Upper lobe of left lung (tissue), 6 donors: ENCODE measurements around the gene ADAMTS4. TPM values are rescaled to one million over a fixed set of nuclear protein-coding genes. Genes with fewer than 3 reads are reported as not detected.

Source experiments
- ATAC-seq, 2 donors: fragments of 200-7000 bp; cut with Tn5 transposase; one replicate each; pipeline ENCODE4 v1.9.1; 2022; ENCODE audit warnings: mild to moderate bottlenecking in 2 of 2, moderate library complexity in 2 of 2; ENCODE audit not compliant: low FRiP score in 2 of 2
- DNase-seq, 2 donors: peaks; one replicate each; pipeline ENCODE4 v3.0.0-alpha.2; 2019 to 2020
- H3K27ac ChIP-seq, 4 donors: fragments of 200-600 bp; sonication (generic); one replicate each; pipeline ENCODE4 v1.5.1; 2016 to 2019
- H3K27me3 ChIP-seq, 4 donors: fragments of 200-600 bp; sonication (generic); one replicate each; pipeline ENCODE4 v1.5.1; 2017 to 2019
- H3K36me3 ChIP-seq, 4 donors: fragments of 200-600 bp; sonication (generic); one replicate each; pipeline ENCODE4 v1.5.1; 2016 to 2019
- H3K4me1 ChIP-seq, 4 donors: fragments of 200-600 bp; sonication (generic); one replicate each; pipeline ENCODE4 v1.5.1; 2018 to 2019
- H3K4me3 ChIP-seq, 4 donors: fragments of 200-600 bp; sonication (generic); one replicate each; pipeline ENCODE4 v1.5.1; 2017 to 2019; ENCODE audit warnings: mild to moderate bottlenecking in 2 of 4, moderate library complexity in 1 of 4
- H3K9me3 ChIP-seq, 4 donors: fragments of 200-600 bp; sonication (generic); one replicate each; pipeline ENCODE4 v1.5.1; 2018 to 2019
- CTCF ChIP-seq, 6 experiments: fragments of 450-650 bp in 4 of 6; fragments of 200-600 bp in 2 of 6; sonication (generic) in 2 of 6; IDR thresholded peaks; one replicate each; pipeline ENCODE4 v1.5.1; 2016 to 2019; ENCODE audit warnings: antibody characterized with exemption in 6 of 6
- EP300 ChIP-seq, 4 donors: sonication (generic); formaldehyde crosslinking; IDR thresholded peaks; one replicate each; pipeline ENCODE4 v1.5.1; 2017; ENCODE audit warnings: antibody characterized with exemption in 4 of 4, control low read depth in 2 of 4
- POLR2A ChIP-seq, 4 donors: fragments of 450-650 bp; IDR thresholded peaks; one replicate each; pipeline ENCODE4 v1.5.1; 2016 to 2017; ENCODE audit warnings: antibody characterized with exemption in 4 of 4, mild to moderate bottlenecking in 2 of 4
- POLR2AphosphoS5 ChIP-seq, 2 donors: sonication (generic); formaldehyde crosslinking; IDR thresholded peaks; one replicate each; pipeline ENCODE4 v1.5.1; 2017; ENCODE audit warnings: antibody characterized with exemption in 2 of 2
- WGBS, 2 donors: methylation state at CpG; one replicate each; pipeline ENCODE4 v1.1.5; 2017 to 2018; 5-methylcytosine and 5-hydroxymethylcytosine counted together
- total RNA-seq, 6 donors: library from RNA; depleted of rRNA in 4 of 6; stranded (reverse); fragments of >200 nt in 4 of 6; gene quantifications; one replicate each; pipeline versions ENCODE4 v1.1.0 to v1.2.1, GENCODE V29; 2016 to 2021
- donor health status: DM: no; HTN: no; CAD: no; lungs with moderate emphysema.
- donor health status: DM: no; HTN: yes; CAD: no; lungs with severe emphysema.

The ADAMTS4 gene
- 10 to 100 TPM in 1 of 6 donors, 1 to 10 TPM in 4, under 1 TPM in 1; 0.91 to 18.6 (median 3.0) TPM for total RNA-seq

- Histone ChIP-seq H3K27ac (peak within 1 kb of the TSS; percentile 95 to 97 (median 96)), H3K4me1 (peaks cover 43 to 70% (median 51%) of the 10 kb centered on the region in 4 donors), H3K9me3 (no peaks in the 10 kb centered on the region), H3K36me3 (peaks cover 0 to 7% (median 0%) of the 10 kb centered on the region in 4 donors), H3K27me3 (no peaks in the 10 kb centered on the region), H3K4me3 (peak within 1 kb of the TSS in 3 of 4 donors; percentile 20 to 39 (median 22))
- 71 to 77% methylated on average over 11 of the region's 11 CpGs for WGBS, 2 donors
- DNase-seq (no peak), ATAC-seq (peak in 1 of 2 donors; percentile 52)
- no peak for TF ChIP-seq CTCF (IDR thresholded peaks at IDR 0.05)
- TF ChIP-seq POLR2AphosphoS5 (IDR thresholded peaks at IDR 0.05): peak; percentile 46 to 76
- TF ChIP-seq EP300 (IDR thresholded peaks at IDR 0.05): no peak
- peak in 2 of 4 donors; percentile 38 to 61 for TF ChIP-seq POLR2A (IDR thresholded peaks at IDR 0.05)
Observed at GRCh38 chr1:161198897-161199431, at the start of gene ADAMTS4. Gene ADAMTS4, minus strand, starts transcription at chr1:161199054. Its CDS starts 427 bp downstream, at chr1:161198627.

GRCh38 chr1:161244888-161245287 is 46.0 kb upstream of the ADAMTS4 start:
- no peak for TF ChIP-seq EP300 (IDR thresholded peaks at IDR 0.05)
- no peak for TF ChIP-seq POLR2AphosphoS5 (IDR thresholded peaks at IDR 0.05)
- no peak for TF ChIP-seq CTCF (IDR thresholded peaks at IDR 0.05)
- TF ChIP-seq POLR2A (IDR thresholded peaks at IDR 0.05): no peak
- Histone ChIP-seq H3K27me3 (no peaks in the 10 kb centered on the region), H3K4me3 (no peak overlapping the region), H3K9me3 (no peaks in the 10 kb centered on the region), H3K27ac (no peak overlapping the region), H3K36me3 (no peaks in the 10 kb centered on the region), H3K4me1 (no peaks in the 10 kb centered on the region)
- DNase-seq (no peak), ATAC-seq (no peak)
- whole genome bisulfite sequencing, 2 donors: 76 to 80% methylated on average over 4 of the region's 4 CpGs

GRCh38 chr1:161242313-161242712 is 43.5 kb upstream of the ADAMTS4 start:
- H3K27ac ChIP-seq: no peak overlapping the region
- DNase-seq: no peak
- H3K4me1 ChIP-seq: no peaks in the 10 kb centered on the region
- H3K9me3 ChIP-seq: no peaks in the 10 kb centered on the region
- no peak overlapping the region for H3K4me3 ChIP-seq
- no peak for ATAC-seq
- H3K36me3 ChIP-seq: no peaks in the 10 kb centered on the region
- H3K27me3 ChIP-seq: no peaks in the 10 kb centered on the region
- WGBS, 2 donors: 65 to 66% methylated on average over 2 of the region's 2 CpGs
- TF ChIP-seq POLR2A (IDR thresholded peaks at IDR 0.05) (no peak), EP300 (IDR thresholded peaks at IDR 0.05) (no peak), CTCF (IDR thresholded peaks at IDR 0.05) (no peak), POLR2AphosphoS5 (IDR thresholded peaks at IDR 0.05) (no peak)

GRCh38 chr1:161241682-161242081 is 42.8 kb upstream of the ADAMTS4 start:
- Histone ChIP-seq H3K4me1 (no peaks in the 10 kb centered on the region), H3K9me3 (no peaks in the 10 kb centered on the region), H3K36me3 (no peaks in the 10 kb centered on the region), H3K27ac (no peak overlapping the region), H3K27me3 (no peaks in the 10 kb centered on the region), H3K4me3 (no peak overlapping the region)
- ATAC-seq: no peak
- 41 to 59% methylated on average over 2 to 3 of the region's 3 CpGs for WGBS, 2 donors
- DNase-seq: no peak
- TF ChIP-seq POLR2A (IDR thresholded peaks at IDR 0.05): no peak
- no peak for TF ChIP-seq POLR2AphosphoS5 (IDR thresholded peaks at IDR 0.05)
- no peak for TF ChIP-seq CTCF (IDR thresholded peaks at IDR 0.05)
- no peak for TF ChIP-seq EP300 (IDR thresholded peaks at IDR 0.05)

GRCh38 chr1:161238039-161238473 is 39.2 kb upstream of the ADAMTS4 start, which contains the start of gene NR1I3:
Gene NR1I3, minus strand, starts transcription at chr1:161238203. Its CDS starts 1,638 bp downstream, at chr1:161236565.
- Histone ChIP-seq H3K4me3 (no peak within 1 kb of the TSS), H3K9me3 (no peaks in the 10 kb centered on the region), H3K4me1 (no peaks in the 10 kb centered on the region), H3K27ac (no peak within 1 kb of the TSS), H3K36me3 (no peaks in the 10 kb centered on the region), H3K27me3 (no peaks in the 10 kb centered on the region)
- ATAC-seq: no peak
- WGBS, 2 donors: 68 to 88% methylated on average over 3 to 4 of the region's 4 CpGs
- no peak for DNase-seq
- no peak for TF ChIP-seq EP300 (IDR thresholded peaks at IDR 0.05)
- TF ChIP-seq POLR2A (IDR thresholded peaks at IDR 0.05): no peak
- TF ChIP-seq CTCF (IDR thresholded peaks at IDR 0.05): no peak
- no peak for TF ChIP-seq POLR2AphosphoS5 (IDR thresholded peaks at IDR 0.05)
